Activated T-cell treated with anti-CD3 and anti-CD28 coated beads for 48 hours (primary cell): ENCODE results near the gene CYP2J2.
"Not testable (repeated sequence)": the region's sequence is repeated elsewhere in the genome, so short reads cannot be mapped to it uniquely, and the experiment has no call there.

Experiments used
- DNase-seq: peaks from one replicate; pipeline ENCODE4 v3.0.0-alpha.2; 2020; ENCODE audit warnings: low read depth

CYP2J2 gene

GRCh38 chr1:59917785-59918180 lies 8.8 kb downstream of the CYP2J2 start:
- no peak for DNase-seq

- no peak for DNase-seq
Observed at GRCh38 chr1:59917026-59917784, 9.4 kb downstream of the CYP2J2 start.

GRCh38 chr1:59915516-59915915 lies 11.1 kb downstream of the CYP2J2 start:
- no peak for DNase-seq

GRCh38 chr1:59914791-59915286 lies 11.7 kb downstream of the CYP2J2 start:
- DNase-seq = not testable (repeated sequence)

GRCh38 chr1:59908682-59909081 lies 17.9 kb downstream of the CYP2J2 start:
- no peak for DNase-seq

- no peak for DNase-seq
Observed at GRCh38 chr1:59908084-59908483, 18.5 kb downstream of the CYP2J2 start.

GRCh38 chr1:59906931-59907330 lies 19.6 kb downstream of the CYP2J2 start:
- no peak for DNase-seq

- DNase-seq = no peak
Observed at GRCh38 chr1:59903141-59903754, 23.3 kb downstream of the CYP2J2 start.

GRCh38 chr1:59901770-59902388 lies 24.7 kb downstream of the CYP2J2 start:
- no peak for DNase-seq

- no peak for DNase-seq
Observed at GRCh38 chr1:59900640-59901039, 25.9 kb downstream of the CYP2J2 start.

GRCh38 chr1:59898927-59899326 lies 27.6 kb downstream of the CYP2J2 start:
- no peak for DNase-seq

GRCh38 chr1:59897165-59897564 lies 29.4 kb downstream of the CYP2J2 start:
- DNase-seq = no peak

GRCh38 chr1:59892841-59893811 lies 33.4 kb downstream of the CYP2J2 start:
- DNase-seq = no peak

GRCh38 chr1:59885160-59885832 lies 41.3 kb downstream of the CYP2J2 start:
- no peak for DNase-seq

GRCh38 chr1:59880735-59881134 lies 45.8 kb downstream of the CYP2J2 start:
- no peak for DNase-seq

- DNase-seq = no peak
Observed at GRCh38 chr1:59879996-59880505, 46.5 kb downstream of the CYP2J2 start.

- DNase-seq = peak; percentile 21
Observed at GRCh38 chr1:59879574-59879973, 47.0 kb downstream of the CYP2J2 start.

GRCh38 chr1:59878370-59878769 lies 48.2 kb downstream of the CYP2J2 start:
- no peak for DNase-seq

- DNase-seq = no peak
Observed at GRCh38 chr1:59877108-59877682, 49.4 kb downstream of the CYP2J2 start.

- DNase-seq = no peak
Observed at GRCh38 chr1:59871746-59872145, 54.8 kb downstream of the CYP2J2 start.

- no peak for DNase-seq
Observed at GRCh38 chr1:59866462-59866861, 60.1 kb downstream of the CYP2J2 start.
